Measurements from ENCODE around the gene HNRNPH1. TPM values are rescaled to one million over a fixed set of nuclear protein-coding genes. Genes with fewer than 3 reads are reported as not detected.
"Not testable (repeated sequence)": the region's sequence is repeated elsewhere in the genome, so short reads cannot be mapped to it uniquely, and the experiment has no call there.

The HNRNPH1 gene
- total RNA-seq, 1 donor from 2014 or later = 325 TPM

DNA sequence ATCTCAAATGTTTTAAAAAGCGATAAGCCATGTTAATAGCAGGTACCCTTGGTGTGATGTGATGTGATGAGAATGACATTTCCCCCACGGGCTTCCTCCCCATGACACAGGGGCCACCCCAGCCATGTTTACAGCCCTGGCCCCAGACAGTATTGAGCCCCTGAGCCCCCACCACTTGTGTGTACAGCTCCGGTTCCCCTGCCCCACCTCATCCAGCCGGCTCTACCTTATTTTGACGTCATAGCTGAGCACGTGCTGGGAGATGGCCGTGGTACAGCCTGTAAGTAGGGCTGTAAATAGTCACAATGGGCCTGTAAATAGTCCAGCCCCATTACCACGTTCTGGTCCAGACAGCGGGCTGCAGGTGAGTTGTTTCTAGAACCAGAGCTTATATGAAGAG is 24.9 kb upstream of the HNRNPH1 start:
- DNase-seq (ENCODE audit: low read depth) = no peak
- H3K27me3 ChIP-seq (ENCODE audit: control insufficient read depth, insufficient read depth, low read length) = peaks cover 4% of the 10 kb centered on the region
- TF ChIP-seq, protein P1, sequence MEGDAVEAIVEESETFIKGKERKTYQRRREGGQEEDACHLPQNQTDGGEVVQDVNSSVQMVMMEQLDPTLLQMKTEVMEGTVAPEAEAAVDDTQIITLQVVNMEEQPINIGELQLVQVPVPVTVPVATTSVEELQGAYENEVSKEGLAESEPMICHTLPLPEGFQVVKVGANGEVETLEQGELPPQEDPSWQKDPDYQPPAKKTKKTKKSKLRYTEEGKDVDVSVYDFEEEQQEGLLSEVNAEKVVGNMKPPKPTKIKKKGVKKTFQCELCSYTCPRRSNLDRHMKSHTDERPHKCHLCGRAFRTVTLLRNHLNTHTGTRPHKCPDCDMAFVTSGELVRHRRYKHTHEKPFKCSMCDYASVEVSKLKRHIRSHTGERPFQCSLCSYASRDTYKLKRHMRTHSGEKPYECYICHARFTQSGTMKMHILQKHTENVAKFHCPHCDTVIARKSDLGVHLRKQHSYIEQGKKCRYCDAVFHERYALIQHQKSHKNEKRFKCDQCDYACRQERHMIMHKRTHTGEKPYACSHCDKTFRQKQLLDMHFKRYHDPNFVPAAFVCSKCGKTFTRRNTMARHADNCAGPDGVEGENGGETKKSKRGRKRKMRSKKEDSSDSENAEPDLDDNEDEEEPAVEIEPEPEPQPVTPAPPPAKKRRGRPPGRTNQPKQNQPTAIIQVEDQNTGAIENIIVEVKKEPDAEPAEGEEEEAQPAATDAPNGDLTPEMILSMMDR (IDR thresholded peaks at IDR 0.05; ENCODE audit: insufficient read depth, low read length, poor library complexity, severe bottlenecking) = no peak
- H3K4me3 ChIP-seq (ENCODE audit: low read depth, low read length) = no peak overlapping the region
- H3K36me3 ChIP-seq (ENCODE audit: control insufficient read depth, insufficient read depth, low read length) = no peaks in the 10 kb centered on the region

DNA sequence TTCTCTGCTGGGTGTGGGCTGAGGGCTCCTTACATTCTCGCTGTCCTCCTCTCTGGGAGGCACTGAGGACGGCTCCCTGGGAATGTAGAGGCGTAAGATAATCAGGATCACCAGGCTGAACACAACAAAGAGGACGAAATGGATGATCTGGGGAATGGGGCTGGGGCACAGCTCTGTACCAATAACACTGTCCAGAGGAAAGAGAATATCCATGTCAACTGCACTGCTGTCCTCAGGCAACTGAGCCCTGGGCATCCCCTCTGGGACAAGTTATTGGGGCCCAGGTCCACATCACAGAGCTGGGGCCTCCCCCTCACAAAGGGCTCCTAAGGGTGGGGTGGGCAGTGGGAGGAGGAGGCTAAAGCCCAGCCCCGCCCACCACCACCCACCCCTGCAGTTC is 21.3 kb upstream of the HNRNPH1 start:
- not testable (repeated sequence) for H3K36me3 ChIP-seq (ENCODE audit: control insufficient read depth, insufficient read depth, low read length); H3K4me3 ChIP-seq (ENCODE audit: low read depth, low read length)

DNA sequence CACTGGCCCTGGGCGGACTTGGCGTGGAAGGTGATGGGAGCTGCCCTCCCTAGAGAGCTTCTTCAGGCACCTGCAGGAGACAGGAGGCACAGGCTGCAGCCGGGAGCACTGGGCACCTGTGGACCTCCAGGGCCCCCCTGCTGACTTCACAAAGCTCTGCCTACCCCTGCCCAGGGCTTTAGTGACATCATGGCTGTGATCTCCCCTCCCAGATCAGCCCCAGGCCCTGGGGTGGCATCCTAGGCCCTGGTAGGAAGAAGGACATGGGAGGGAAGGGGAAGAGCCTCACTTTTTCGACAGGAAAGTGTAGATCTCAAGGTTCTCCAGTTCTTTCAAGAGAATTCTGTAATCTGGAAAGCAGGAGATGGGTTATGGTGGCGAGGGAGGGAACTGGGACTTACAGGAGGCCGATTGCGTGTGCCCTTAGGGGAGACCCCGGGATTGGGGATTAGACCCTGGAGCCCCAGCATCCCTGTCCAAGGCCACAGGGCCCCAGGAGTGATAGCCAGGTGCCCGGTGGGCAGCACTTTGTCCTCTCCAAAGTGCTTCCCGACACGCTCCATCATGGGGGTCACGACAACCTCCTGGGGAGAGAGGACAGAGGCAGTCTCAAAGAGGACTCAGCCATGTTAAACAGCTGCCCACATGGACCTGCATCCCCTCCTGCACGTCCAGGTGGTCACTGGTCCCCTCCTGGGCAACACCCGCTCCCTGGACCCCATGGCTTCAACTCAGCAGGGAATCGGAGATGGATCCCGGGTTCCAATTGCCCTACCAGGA is 19.9 kb upstream of the HNRNPH1 start:
- H3K4me3 ChIP-seq (ENCODE audit: low read depth, low read length); H3K36me3 ChIP-seq (ENCODE audit: control insufficient read depth, insufficient read depth, low read length); DNase-seq (ENCODE audit: low read depth); H3K27me3 ChIP-seq (ENCODE audit: control insufficient read depth, insufficient read depth, low read length): not testable (repeated sequence)

More for the DNA sequence above, 21.3 kb upstream of the HNRNPH1 start:
- not testable (repeated sequence) for DNase-seq (ENCODE audit: low read depth); H3K27me3 ChIP-seq (ENCODE audit: control insufficient read depth, insufficient read depth, low read length)

DNA sequence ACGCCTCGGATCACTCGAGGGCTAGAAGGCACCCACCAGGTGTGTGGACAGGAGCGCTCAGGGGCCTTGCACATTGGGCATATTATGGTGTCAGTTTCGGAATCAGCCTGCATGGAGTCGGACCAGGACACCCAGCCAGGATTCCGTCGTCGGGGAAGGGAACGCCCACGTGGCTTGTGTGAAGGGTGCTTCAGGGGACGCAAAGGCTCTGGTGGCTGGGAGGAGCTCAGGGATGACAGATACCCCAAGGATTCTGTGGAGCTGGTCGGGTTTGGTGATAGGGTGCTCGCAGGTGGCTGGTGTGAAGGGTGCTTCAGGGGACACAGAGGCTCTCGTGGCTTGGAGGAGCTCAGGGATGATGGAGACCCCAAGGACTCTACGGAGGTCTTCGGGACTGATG is 19.2 kb upstream of the HNRNPH1 start:
- not testable (repeated sequence) for H3K36me3 ChIP-seq (ENCODE audit: control insufficient read depth, insufficient read depth, low read length); H3K27me3 ChIP-seq (ENCODE audit: control insufficient read depth, insufficient read depth, low read length); DNase-seq (ENCODE audit: low read depth); H3K4me3 ChIP-seq (ENCODE audit: low read depth, low read length)

DNA sequence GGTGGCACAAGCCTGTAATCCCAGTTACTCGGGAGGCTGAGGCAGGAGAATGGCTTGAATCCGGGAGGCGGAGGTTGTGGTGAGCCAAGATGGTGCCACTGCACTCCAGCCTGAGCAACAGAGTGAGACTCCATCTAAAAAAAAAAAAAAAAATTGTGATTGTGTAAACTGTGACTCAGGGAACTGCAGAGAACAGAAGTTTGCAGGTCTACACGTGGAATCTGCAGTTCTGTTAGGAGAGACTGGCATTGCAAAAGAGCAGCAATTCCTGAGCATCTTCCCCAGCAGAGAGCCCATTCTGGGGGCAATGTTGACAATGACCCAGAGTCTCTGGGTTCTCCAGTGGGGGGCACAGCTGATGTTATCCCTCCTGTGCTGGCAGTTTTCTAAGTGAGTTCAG is 18.3 kb upstream of the HNRNPH1 start:
- H3K27me3 ChIP-seq (ENCODE audit: control insufficient read depth, insufficient read depth, low read length); H3K36me3 ChIP-seq (ENCODE audit: control insufficient read depth, insufficient read depth, low read length); DNase-seq (ENCODE audit: low read depth); H3K4me3 ChIP-seq (ENCODE audit: low read depth, low read length): not testable (repeated sequence)

DNA sequence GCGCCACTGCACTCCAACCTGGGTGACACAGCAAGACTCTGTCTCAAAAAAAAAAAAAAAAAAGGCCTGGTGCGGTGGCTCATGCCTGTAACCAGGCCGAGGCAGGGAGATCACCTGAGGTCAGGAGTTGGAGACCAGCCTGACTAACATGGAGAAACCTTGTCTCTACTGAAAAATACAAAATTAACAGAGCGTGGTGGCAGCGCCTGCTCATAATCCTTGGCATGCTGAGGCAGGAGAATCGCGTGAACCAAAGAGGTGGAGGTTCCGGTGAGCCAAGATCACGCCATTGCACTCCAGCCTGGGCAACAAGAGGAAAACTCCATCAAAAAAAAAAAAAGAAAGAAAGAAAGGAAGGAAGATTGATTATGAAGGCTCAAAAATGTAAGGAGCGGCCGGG is 15.8 kb upstream of the HNRNPH1 start:
- H3K27me3 ChIP-seq (ENCODE audit: control insufficient read depth, insufficient read depth, low read length); H3K4me3 ChIP-seq (ENCODE audit: low read depth, low read length); H3K36me3 ChIP-seq (ENCODE audit: control insufficient read depth, insufficient read depth, low read length); DNase-seq (ENCODE audit: low read depth): not testable (repeated sequence)

DNA sequence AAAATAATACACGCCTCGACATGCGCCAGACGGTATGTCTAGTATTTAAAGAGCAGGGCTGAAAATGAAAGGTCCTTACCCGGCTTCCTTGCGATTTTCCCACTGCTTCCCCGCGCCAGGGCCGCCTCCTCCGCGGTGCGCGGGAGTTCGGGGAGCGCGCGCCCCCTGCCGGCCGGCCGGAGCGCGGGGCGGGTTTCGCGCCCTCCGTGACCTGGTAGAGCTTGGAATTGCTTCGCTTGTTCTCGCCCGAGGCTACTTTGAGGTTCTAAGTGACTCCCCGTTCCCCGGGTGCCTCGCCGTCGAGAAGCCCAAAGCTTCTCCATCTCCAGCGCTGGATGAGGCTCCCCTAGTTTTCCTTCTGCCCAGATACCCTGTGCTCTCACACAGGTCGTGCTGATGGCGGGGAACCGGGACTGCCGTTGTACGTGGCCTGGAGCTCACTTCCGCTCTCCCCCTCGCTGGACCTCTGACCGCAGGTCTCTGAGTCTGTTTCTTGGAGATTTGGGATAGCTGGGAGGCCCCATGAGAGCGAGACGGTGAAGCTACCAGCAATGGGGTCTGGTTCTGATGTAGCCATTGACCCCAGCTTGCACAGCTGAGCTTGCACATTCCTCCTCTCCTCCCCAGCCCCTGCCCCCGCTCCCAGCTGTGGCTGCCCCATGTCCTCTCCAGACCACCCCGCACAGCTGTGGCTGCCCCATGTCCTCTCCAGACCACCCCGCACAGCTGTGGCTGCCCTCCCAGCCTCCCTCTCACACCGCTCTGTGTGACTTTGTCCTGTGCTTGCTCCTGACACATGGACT is 11.1 kb upstream of the HNRNPH1 start:
- not testable (repeated sequence) for H3K4me3 ChIP-seq (ENCODE audit: low read depth, low read length); DNase-seq (ENCODE audit: low read depth); H3K27me3 ChIP-seq (ENCODE audit: control insufficient read depth, insufficient read depth, low read length); H3K36me3 ChIP-seq (ENCODE audit: control insufficient read depth, insufficient read depth, low read length)

DNA sequence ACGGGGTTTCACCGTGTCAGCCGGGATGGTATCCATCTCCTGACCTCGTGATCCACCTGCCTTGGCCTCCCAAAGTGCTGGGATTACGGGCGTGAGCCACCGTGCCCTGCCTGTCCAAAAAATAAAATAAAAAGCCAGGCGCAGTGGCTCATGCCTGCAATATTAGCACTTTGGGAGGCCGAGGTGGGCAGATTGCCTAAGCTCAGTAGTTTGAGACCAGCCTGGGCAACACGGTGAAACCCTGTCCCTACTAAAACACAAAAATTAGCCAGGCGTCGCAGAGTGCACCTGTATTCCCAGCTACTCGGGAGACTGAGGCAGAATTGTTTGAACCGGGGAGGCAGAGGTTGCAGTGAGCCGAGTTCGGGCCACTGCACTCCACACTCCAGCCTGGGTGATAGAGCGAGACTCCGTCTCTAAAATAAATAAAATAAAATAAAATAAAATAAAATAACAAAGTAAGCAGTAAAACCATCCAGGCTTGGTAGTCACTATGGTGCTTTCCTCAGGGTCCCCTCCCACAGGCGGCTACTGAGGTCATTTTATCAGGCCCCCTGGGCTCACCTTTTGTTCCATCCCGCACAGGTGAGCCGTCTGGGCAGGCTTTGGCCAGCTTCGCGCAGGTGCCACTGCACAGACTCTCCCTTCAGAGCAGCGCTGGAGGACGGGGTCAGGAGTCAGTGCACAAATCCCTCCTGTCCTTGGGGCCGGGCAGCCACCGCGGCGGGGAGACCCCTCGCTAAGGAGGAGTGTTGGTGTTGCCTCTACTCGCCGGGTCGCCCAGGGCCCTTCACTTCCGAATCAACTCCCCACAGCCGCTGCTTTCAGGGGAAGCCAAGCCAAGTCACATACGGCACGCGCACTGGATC is 10.3 kb upstream of the HNRNPH1 start:
- H3K27me3 ChIP-seq (ENCODE audit: control insufficient read depth, insufficient read depth, low read length); H3K36me3 ChIP-seq (ENCODE audit: control insufficient read depth, insufficient read depth, low read length); DNase-seq (ENCODE audit: low read depth): not testable (repeated sequence)
- H3K4me3 ChIP-seq (ENCODE audit: low read depth, low read length) = peak overlapping the region; percentile 31

DNA sequence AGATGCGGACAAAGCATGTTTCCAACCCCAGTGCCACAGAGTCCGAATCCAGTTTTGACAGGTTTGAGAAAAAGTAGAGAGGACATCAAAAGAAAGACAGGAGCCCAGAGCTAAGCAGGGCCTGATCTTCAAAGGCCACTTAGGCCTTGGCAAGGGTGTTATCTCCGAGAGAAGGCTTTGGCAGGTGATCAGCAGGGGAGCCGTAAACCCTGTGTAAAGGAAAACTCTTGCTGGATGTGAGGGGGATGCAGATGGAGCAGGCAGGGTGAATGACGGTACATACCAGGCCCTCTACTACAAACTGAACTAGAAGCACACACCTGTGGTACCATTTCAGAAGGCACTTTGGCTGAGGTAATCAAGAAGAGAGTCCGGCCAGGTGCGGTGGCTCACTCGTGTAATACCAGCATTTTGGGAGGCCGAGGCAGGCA is 1.4 kb upstream of the HNRNPH1 start:
- Histone ChIP-seq H3K4me3 (ENCODE audit: low read depth, low read length) (no peak overlapping the region), H3K36me3 (ENCODE audit: control insufficient read depth, insufficient read depth, low read length) (peaks cover 1% of the 10 kb centered on the region), H3K27me3 (ENCODE audit: control insufficient read depth, insufficient read depth, low read length) (no peaks in the 10 kb centered on the region)
- TF ChIP-seq, protein P1 (IDR thresholded peaks at IDR 0.05; ENCODE audit: insufficient read depth, low read length, poor library complexity, severe bottlenecking) = no peak
- DNase-seq (ENCODE audit: low read depth) = no peak

Measured in kidney epithelial cell (primary cell).